ENCODE data around the gene MPZL3. TPM values are rescaled to one million over a fixed set of nuclear protein-coding genes. Genes with fewer than 3 reads are reported as not detected.

Gene MPZL3
- total and polyA plus RNA-seq, 5 experiments from 2014 or later = 1.9 to 12.6 (median 3.4) TPM

Other genes with a start within 250 kb of the MPZL3 start
- gene TMPRSS4, start 175.3 kb downstream of the MPZL3 start, total RNA-seq = not detected
- not detected for gene TMPRSS4, start 175.3 kb downstream of the MPZL3 start, polyA plus RNA-seq
- gene SMIM35, start 165.4 kb downstream of the MPZL3 start, total RNA-seq = under 1 TPM; 0.70 to 0.91 TPM
- gene SMIM35, start 165.4 kb downstream of the MPZL3 start, polyA plus RNA-seq = under 1 TPM; 0.15 to 0.68 (median 0.60) TPM
- not detected for gene SCN4B, start 99.5 kb downstream of the MPZL3 start, total RNA-seq
- not detected for gene SCN4B, start 99.5 kb downstream of the MPZL3 start, polyA plus RNA-seq
- not detected for gene SCN2B, start 75.7 kb downstream of the MPZL3 start, total RNA-seq
- not detected for gene SCN2B, start 75.7 kb downstream of the MPZL3 start, polyA plus RNA-seq
- 100 to 1,000 TPM; 157 to 161 TPM for gene JAML, start 27.4 kb downstream of the MPZL3 start, total RNA-seq
- gene JAML, start 27.4 kb downstream of the MPZL3 start, polyA plus RNA-seq = 100 to 1,000 TPM; 120 to 195 (median 159) TPM
- gene MPZL2, start 11.9 kb upstream of the MPZL3 start, total RNA-seq = 1 to 10 TPM; 2.8 to 3.1 TPM
- 1 to 10 TPM in 2 of 3 donors, under 1 TPM in 1; 0.94 to 3.1 (median 1.2) TPM for gene MPZL2, start 11.9 kb upstream of the MPZL3 start, polyA plus RNA-seq
- 100 to 1,000 TPM; 564 to 620 TPM for gene CD3E, start 52.4 kb upstream of the MPZL3 start, total RNA-seq
- gene CD3E, start 52.4 kb upstream of the MPZL3 start, polyA plus RNA-seq = 1,000 to 10,000 TPM in 1 of 3 donors, 100 to 1,000 TPM in 2; 811 to 1,213 (median 948) TPM
- 100 to 1,000 TPM; 355 to 362 TPM for gene CD3D, start 90.3 kb upstream of the MPZL3 start, total RNA-seq
- gene CD3D, start 90.3 kb upstream of the MPZL3 start, polyA plus RNA-seq = 1,000 to 10,000 TPM; 1,161 to 1,259 (median 1,215) TPM
- gene CD3G, start 92.0 kb upstream of the MPZL3 start, total RNA-seq = 100 to 1,000 TPM; 202 to 209 TPM
- 100 to 1,000 TPM; 397 to 400 (median 397) TPM for gene CD3G, start 92.0 kb upstream of the MPZL3 start, polyA plus RNA-seq
- 10 to 100 TPM; 48.7 to 52.8 TPM for gene UBE4A, start 107.2 kb upstream of the MPZL3 start, total RNA-seq
- 10 to 100 TPM; 20.7 to 31.0 (median 24.3) TPM for gene UBE4A, start 107.2 kb upstream of the MPZL3 start, polyA plus RNA-seq
- 100 to 1,000 TPM; 145 to 172 TPM for gene ATP5MG, start 149.2 kb upstream of the MPZL3 start, total RNA-seq
- 100 to 1,000 TPM; 649 to 923 (median 790) TPM for gene ATP5MG, start 149.2 kb upstream of the MPZL3 start, polyA plus RNA-seq
- gene KMT2A, start 184.1 kb upstream of the MPZL3 start, total RNA-seq = 100 to 1,000 TPM; 149 to 161 TPM
- gene KMT2A, start 184.1 kb upstream of the MPZL3 start, polyA plus RNA-seq = 10 to 100 TPM; 16.9 to 30.5 (median 19.5) TPM

Data from naive thymus-derived CD8-positive, alpha-beta T cell (primary cell).